GM18951 (cell line): ENCODE data around the gene SREBF2.

Experiments used
- POLR2A ChIP-seq: IDR thresholded peaks from 4 replicates; pipeline ENCODE4 v1.6.1; 2011; ENCODE audit warnings: mild to moderate bottlenecking; ENCODE audit not compliant: insufficient read length, insufficient read depth; ENCODE audit errors: extremely low read depth
- in situ Hi-C: fragments of 300-500 bp; cut with MboI; formaldehyde crosslinking; loops from one replicate; pipeline ENCODE4 v1.12.0; 2022; ENCODE audit warnings: low sequenced_read_pairs, mixed read lengths, inconsistent platforms; ENCODE audit not compliant: unreplicated experiment

Gene SREBF2

DNA sequence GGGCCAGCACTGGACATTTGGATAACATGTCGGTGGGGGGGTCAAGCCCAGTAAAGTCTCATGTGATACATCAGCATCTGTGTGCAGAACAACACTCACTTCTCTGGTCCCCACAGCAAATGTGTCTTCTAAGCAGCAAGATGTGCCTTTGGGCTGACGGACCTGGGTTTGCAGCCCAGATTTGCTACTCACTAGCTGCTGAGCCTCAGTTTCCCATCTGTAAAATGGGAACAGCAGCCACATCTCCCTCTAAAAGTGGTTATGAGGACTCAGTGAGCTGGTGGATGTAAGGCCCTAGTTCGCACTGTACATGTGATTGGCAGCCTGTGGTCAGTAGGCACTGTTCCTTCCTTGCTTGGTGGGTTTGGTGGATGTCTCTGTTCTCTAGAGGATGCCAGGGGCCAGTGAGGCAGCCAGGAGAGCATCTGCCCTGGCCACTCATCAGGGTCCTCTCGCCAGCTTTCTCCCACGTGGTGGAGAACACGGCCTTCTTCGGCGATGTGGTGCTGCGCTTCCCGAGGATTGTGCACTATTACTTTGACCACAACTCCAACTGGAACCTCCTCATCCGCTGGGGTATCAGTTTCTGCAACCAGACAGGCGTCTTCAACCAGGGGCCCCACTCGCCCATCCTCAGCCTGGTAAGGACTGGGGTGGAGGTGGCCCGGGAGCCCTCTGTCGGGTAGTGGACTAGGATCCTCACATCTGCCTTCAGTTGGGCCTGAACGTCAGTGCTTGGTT lies 19.9 kb upstream of the SREBF2 start:
- in situ Hi-C loops = loop anchor here (10.0 kb wide), 1 partner anchor 132 kb away; the partner anchor contains the start of gene CENPM
- no peak for TF ChIP-seq POLR2A

DNA sequence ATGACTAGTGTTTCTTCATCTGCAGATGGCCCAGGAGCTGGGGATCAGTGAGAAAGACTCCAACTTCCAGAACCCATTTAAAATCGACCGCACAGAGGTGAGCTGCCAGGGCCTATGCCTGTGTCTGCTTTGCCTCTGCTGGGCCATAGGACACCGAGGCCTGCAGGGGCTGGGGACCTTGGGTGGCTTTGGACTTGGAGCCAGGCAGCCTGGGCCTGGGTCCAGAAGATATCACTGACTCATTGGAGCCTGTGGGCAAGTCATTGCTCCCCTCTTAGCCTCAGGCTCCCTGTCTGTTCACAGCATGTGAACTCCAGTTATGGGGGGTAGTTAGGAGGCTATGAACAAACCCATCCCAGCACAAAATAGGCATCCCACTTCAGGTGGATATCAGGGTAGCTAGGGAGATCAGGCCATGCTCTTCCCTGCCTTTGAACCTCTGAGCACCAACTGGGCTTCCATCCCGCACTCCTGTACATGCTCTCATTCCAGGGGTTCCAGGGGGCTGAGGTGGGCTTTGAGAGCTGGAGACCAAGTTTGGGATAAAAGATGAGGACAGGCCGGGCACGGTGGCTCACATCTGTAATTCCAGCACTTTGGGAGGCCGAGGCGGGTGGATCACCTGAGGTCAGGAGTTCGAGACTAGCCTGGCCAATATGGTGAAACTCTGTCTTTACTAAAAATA lies 19.0 kb upstream of the SREBF2 start:
- in situ Hi-C loops = loop anchor here (10.0 kb wide), 1 partner anchor 131 kb away; the partner anchor contains the start of gene CENPM
- no peak for TF ChIP-seq POLR2A

GRCh38 chr22:41815716-41816115 lies 17.2 kb upstream of the SREBF2 start:
- in situ Hi-C loops = loop anchor here (10.0 kb wide), 1 partner anchor 129 kb away; the partner anchor contains the start of gene CENPM
- no peak for TF ChIP-seq POLR2A

DNA sequence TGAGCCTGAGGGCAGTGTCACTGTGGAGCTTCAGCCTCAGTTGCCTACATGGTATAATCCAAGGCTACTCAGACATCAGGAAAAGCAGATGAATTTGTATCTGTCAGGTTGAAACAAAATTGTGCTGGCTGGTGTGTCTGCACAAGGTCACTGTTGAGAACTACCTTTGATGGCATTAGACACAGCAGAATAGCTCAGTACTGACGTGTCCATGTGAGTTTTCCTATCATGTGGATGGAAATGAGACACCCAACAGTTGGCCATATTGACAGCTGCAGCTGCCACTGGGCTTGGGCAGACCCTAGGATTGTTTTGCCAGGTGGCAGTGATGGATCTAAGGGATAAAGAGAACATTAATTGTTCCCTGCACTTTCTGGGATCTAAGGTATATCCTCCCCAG lies 16.7 kb upstream of the SREBF2 start:
- no peak for TF ChIP-seq POLR2A
- in situ Hi-C loops = loop anchor here (10.0 kb wide), 1 partner anchor 129 kb away; the partner anchor contains the start of gene CENPM

DNA sequence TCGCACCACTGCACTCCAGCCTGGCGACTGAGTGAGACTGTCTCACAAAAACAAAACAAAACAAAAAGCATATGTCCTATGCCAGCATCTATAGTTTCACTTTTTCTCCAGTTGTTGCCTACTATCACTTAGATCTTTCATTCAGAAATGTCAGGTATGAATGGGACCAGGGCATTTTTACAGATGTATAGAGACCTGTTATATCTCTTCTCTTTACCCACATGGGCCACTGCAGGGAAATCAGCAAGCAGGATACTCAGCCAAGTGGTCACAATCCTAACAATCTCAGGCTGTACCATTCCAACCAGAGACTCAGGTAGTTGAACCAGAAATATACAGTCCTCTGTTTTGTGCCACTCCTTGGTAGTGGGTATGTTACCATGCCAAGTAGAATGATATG lies 16.0 kb upstream of the SREBF2 start:
- TF ChIP-seq POLR2A = no peak
- in situ Hi-C loops = loop anchor here (10.0 kb wide), 1 partner anchor 128 kb away; the partner anchor contains the start of gene CENPM

- in situ Hi-C loops = loop anchor here (10.0 kb wide), 1 partner anchor 127 kb away; the partner anchor contains the start of gene CENPM
- no peak for TF ChIP-seq POLR2A
These were observed 14.9 kb upstream of the SREBF2 start for GRCh38 chr22:41818011-41818410.

DNA sequence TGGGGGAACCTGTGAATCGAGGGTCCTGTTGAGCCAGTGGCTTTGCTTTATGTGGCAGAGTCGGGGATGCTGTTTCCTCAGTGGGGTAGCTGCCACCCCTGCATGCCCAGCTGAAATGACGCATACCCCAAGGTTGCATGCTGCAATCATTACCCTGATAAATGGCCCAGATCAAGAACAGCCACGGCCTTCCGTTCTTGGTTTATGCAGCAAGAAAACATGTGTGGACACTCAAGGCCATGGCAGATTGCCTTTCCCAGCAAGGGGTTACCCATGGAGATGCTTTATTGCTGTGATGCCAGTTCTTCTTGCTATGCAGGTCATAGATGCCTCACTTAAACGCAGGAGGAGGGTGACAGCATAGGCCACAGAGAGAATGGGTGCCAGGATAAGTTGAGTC lies 14.3 kb upstream of the SREBF2 start:
- in situ Hi-C loops = loop anchor here (10.0 kb wide), 1 partner anchor 126 kb away; the partner anchor contains the start of gene CENPM

GRCh38 chr22:41819257-41819656 lies 13.6 kb upstream of the SREBF2 start:
- in situ Hi-C loops = loop anchor here (10.0 kb wide), 1 partner anchor 126 kb away; the partner anchor contains the start of gene CENPM
- no peak for TF ChIP-seq POLR2A

More for the DNA sequence above, 14.3 kb upstream of the SREBF2 start:
- TF ChIP-seq POLR2A = no peak

DNA sequence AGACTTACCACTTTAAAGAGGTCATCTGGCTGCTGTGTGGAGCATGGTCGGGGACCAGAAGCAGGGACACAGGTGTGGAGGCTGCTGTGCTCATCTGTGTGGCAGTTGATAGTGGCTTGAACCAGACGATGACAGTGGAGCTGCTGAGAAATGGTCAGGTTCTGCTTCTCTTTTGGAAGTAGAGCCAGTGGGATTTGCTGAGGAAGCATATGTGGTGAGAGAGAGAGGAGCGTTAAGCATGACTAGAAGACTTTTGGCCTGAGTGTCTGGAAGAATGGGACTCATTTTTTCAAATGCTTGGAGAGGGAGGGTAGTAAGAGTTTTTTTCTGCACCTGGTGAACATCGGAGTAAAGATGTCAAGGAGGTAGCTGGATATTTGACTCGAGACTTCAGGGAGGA lies 12.5 kb upstream of the SREBF2 start:
- TF ChIP-seq POLR2A = no peak
- in situ Hi-C loops = no loop called here

- TF ChIP-seq POLR2A = no peak
- in situ Hi-C loops = no loop called here
These were observed 11.2 kb upstream of the SREBF2 start for GRCh38 chr22:41821471-41822316.

DNA sequence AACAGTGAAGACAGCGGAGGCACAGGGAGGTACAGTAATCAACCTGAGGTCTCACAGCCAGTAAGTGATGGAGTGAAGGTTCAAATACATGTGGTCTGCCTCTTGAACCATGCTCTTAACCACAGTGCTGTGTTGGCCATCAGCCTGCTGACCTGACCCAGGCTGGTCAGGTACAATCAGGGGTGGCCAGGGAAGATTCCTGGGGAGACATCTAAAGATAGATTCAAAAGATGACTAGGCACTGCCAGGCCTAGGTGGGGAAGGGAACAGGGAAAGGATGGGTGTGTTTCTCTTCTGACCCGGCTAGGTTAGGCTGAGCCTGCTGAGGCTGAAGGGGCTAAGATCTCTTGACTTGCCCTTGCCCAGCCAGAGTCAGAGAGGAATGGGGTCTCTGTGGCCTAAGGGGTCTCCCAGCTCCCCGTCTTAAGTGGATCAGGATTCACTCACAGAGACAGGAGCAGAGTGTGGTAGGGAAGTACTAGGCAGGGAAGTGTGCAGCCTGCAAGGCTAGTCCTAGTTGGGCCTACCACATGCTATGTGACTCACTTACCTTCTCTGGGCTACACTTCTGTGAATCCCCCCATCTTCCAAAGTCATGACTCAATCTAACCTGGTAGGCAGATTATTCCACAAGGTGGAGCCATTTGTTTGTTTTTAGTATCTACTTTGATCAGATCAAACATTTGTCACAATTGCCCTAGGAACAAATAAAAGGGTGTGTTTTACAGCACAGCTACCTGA lies 10.4 kb upstream of the SREBF2 start:
- in situ Hi-C loops = no loop called here
- TF ChIP-seq POLR2A = no peak

GRCh38 chr22:41823797-41824196 lies 9.1 kb upstream of the SREBF2 start:
- in situ Hi-C loops = no loop called here

More at GRCh38 chr22:41823797-41824196, 9.1 kb upstream of the SREBF2 start:
- TF ChIP-seq POLR2A = no peak
